Measurements from ENCODE around the gene TMEM35A.
"Not testable (repeated sequence)": the region's sequence is repeated elsewhere in the genome, so short reads cannot be mapped to it uniquely, and the experiment has no call there.

Gene TMEM35A, protein sequence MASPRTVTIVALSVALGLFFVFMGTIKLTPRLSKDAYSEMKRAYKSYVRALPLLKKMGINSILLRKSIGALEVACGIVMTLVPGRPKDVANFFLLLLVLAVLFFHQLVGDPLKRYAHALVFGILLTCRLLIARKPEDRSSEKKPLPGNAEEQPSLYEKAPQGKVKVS

DNA sequence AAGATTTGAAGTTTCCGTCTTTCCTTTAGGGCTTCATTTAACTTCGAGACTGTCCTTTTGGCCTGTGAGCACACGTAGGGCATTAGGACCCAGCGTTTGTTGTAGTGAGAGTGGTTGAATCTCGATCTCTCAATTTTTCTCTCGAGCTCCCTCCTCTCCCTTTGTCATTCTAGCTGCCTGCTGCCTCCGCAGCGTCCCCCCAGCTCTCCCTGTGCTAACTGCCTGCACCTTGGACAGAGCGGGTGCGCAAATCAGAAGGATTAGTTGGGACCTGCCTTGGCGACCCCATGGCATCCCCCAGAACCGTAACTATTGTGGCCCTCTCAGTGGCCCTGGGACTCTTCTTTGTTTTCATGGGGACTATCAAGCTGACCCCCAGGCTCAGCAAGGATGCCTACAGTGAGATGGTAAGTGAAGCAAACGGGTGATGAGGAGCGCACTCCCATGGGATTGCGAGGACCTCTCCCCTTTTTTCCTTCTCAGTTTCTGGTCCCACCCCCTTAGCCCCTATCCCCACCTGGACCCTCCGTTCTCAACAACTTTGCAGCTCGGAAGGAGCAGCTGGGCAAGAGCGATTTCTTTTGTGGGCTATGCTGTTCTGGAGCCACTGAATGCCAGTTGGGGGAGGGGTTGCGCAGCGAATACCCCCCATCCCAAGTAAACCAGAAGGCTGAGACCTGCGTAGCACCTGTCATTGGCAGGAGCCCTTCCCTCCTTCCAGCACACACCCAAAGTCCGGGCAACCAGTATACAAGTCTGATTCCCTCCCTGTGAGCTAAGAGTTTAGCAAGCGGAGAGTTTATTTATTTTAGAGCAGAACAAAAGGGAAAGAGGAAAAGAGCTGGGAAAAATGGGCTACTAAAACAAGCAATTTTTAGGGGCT lies at the start of gene TMEM35A:
TMEM35A (plus strand) TSS at position 164 of the 883 bp plus-strand sequence; CDS start at position 288, 124 bp downstream.
- DNase-seq (ENCODE audit: low read depth in 2 of 2, low spot score in 1 of 2): no peak

GRCh38 chrX:101029665-101030064 lies 49.0 kb upstream of the TMEM35A start:
- no peak for DNase-seq (ENCODE audit: low read depth in 2 of 2, low spot score in 1 of 2)

- no peak for DNase-seq (ENCODE audit: low read depth in 2 of 2, low spot score in 1 of 2)
These were observed 41.4 kb upstream of the TMEM35A start for GRCh38 chrX:101037231-101037630.

GRCh38 chrX:101040197-101040596 lies 38.5 kb upstream of the TMEM35A start:
- DNase-seq (ENCODE audit: low read depth in 2 of 2, low spot score in 1 of 2): no peak

DNA sequence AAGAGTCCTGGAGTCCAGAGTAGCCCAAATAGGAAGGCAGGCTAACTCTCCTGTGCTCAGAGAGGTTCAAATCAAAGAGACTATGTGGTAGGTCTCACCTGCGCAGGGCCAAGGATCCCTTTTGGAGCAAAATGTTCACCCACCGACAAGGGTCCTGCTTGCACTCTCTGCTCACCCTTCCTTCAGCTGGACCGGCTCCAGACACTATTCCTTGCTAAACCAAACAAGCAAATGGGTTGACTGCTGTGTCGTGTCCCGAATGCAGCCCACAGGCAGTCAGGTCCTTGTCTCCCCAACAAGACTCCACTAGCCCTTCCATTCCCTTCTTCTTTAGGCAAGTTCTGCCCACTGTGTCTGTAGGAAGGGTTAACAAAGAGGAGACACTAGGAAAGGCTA lies 27.5 kb upstream of the TMEM35A start:
- no peak for DNase-seq (ENCODE audit: low read depth in 2 of 2, low spot score in 1 of 2)

DNA sequence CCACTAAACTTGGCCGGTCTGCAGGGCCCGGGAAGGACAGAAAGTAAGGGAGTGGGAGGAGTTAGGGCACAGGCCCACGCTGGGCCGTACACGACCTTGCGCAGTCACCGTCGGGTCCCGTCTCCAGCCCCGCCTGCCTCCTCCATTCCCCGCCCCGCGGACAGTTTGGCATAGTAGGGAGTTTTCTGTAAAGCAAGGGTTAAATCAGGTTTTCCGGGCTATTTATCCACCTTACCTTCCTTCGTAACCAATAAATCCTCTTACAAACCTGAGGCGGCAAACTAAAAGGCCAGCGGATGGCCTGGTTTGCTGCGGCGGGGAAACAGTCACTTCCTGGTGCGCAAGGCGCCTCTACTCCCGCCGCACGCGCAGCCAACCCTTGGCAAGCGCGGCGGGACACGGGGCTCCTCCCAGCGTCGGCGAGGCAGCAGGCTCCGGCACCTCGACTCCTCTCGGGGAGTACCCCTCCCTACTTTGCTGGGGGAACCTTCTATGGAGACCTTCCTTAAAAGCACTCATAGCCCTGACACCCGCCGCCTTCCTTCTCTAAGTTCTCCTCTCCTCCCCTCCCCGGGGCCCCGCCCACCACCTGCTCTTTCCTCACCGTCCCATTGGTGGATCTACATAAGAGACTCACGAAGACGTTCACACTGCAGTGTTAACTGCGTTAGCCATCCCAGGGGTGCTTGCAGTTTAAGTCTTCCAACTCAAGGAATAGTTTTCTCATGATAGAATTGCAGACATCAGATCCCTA lies 27.0 kb upstream of the TMEM35A start, which contains the start of gene TRMT2B:
TRMT2B (minus strand) TSS at position 563 of the 754 bp plus-strand sequence. CDS start 9,822 bp downstream, outside the sequence.
- peak; percentile 49 to 58 for DNase-seq (ENCODE audit: low read depth in 2 of 2, low spot score in 1 of 2)

GRCh38 chrX:101056551-101056950 lies 22.1 kb upstream of the TMEM35A start:
- DNase-seq (ENCODE audit: low read depth in 2 of 2, low spot score in 1 of 2): not testable (repeated sequence)

DNA sequence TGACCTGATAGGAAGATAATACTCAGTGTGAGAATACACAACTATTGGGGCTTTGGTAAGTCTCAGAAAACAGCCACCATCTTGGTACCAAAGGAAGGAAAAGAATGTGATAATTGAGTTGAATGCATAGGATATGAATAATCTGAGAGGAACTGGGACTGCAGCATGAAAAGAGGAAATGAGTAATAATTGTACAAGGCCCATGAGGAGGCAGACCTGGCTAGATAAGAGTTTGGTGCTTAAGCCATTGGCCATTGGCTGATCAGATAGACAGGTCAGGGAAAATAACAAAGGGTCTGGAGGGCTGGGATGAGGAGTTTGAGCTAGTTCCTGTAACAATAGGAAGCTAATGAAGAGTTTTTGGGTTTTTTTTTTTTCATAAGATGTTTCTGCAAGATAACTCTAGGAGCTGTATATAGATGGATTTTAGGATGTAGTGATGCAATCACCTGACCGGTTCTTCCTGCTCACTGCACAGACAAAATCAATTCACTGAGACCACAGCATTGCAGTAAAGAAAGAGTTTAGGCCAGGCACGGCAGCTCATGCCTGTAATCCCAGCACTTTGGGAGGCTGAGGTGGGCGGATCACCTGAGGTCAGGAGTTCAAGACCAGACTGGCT lies 21.5 kb upstream of the TMEM35A start:
- DNase-seq (ENCODE audit: low read depth in 2 of 2, low spot score in 1 of 2): no peak

DNA sequence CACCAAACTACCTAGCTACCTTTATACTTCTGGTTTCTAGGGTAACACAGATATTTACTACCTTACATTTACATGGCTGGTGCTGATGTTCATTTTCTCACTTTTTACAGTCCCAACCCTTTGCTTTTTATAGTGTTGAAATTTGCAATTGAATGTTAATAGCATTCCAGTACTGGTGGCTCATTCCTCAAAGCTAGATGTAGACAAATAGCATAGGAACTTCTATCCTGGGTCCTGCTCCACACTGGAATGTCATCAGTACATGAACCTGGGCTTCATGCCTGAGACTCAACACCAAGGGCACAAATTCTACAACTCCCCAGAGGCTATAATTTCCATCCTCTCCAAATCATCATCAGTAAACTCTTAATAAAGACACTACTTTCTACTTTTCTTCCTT lies 16.5 kb upstream of the TMEM35A start:
- no peak for DNase-seq (ENCODE audit: low read depth in 2 of 2, low spot score in 1 of 2)

DNA sequence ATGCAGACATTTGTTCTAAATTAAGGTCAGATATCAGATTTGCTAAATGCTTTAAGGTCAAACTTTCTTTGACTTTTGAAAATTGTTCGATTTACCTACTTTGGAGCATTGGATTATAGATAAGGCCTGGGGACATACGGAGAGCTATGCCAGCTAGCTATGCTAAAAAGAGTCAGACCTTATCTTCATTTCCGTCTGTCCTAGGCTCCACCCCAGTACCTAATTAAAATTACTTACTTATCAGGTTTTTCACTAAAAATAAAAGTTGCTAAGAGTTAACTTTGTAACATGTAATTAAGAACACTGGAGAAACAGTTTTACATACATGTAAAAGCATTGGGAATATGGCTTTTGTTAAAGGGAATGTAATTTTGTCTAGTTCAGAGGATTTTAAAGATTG lies 7.1 kb upstream of the TMEM35A start:
- no peak for DNase-seq (ENCODE audit: low read depth in 2 of 2, low spot score in 1 of 2)

- no peak for DNase-seq (ENCODE audit: low read depth in 2 of 2, low spot score in 1 of 2)
These were observed 1.1 kb downstream of the TMEM35A start for GRCh38 chrX:101079736-101080270.

DNA sequence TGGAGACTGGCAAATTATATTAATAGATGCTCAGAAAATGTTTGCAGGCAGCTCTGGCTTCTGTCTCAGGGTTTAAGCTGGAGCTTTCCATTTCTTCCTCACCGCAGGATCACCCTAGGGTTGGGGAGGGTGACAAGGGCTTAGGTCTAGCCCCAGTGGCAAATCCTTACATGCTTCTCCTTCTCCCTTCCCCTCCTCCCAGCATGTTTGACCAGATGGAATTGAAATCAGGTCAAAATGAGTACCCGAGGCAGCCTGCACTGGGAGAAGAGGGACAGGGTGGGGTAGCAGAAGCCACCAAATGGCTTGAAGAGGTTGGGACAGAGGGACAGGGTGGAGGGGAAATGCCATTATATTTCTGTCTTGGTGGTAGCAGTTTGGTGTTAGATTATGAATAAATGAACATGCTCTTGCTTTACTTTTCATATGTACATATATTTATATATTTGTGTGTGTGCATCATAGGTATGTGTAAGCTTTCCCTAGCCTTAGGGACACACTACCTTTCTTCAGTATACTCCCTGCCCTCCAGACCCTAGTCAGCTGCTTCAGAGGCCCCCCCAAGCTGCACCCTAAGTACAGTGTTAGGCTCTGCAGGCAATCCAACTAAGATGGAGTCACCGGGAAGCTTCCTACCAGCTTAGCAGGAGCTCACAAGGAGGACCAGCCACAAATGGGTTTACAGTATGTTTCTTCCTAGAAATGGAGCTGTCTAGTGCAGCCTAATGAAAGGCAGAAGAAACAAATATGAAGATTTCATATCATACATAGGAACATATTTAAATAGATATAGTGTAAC lies 1.8 kb downstream of the TMEM35A start:
- no peak for DNase-seq (ENCODE audit: low read depth in 2 of 2, low spot score in 1 of 2)

DNA sequence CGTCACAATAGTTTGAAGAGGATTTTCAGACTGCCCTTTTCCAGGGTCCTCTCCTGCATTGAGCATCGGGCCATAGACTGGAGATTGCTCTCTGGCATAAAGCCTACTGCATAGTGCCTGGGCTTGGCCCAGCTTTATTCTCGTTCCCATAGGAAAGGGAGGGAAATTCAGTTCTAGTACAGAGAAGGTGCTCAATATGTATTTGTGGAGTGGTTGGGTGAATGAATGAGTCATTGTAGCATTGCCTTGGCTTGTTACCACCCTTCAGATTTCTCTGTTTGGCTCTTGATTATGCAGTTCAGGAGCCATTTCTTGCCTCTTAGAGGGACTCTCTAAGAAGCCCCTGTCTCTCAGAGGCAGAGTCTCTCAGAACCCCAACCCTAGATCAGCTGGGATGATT lies 2.6 kb downstream of the TMEM35A start:
- DNase-seq (ENCODE audit: low read depth in 2 of 2, low spot score in 1 of 2): no peak

- no peak for DNase-seq (ENCODE audit: low read depth in 2 of 2, low spot score in 1 of 2)
These were observed 13.1 kb downstream of the TMEM35A start for GRCh38 chrX:101091817-101092216.

DNA sequence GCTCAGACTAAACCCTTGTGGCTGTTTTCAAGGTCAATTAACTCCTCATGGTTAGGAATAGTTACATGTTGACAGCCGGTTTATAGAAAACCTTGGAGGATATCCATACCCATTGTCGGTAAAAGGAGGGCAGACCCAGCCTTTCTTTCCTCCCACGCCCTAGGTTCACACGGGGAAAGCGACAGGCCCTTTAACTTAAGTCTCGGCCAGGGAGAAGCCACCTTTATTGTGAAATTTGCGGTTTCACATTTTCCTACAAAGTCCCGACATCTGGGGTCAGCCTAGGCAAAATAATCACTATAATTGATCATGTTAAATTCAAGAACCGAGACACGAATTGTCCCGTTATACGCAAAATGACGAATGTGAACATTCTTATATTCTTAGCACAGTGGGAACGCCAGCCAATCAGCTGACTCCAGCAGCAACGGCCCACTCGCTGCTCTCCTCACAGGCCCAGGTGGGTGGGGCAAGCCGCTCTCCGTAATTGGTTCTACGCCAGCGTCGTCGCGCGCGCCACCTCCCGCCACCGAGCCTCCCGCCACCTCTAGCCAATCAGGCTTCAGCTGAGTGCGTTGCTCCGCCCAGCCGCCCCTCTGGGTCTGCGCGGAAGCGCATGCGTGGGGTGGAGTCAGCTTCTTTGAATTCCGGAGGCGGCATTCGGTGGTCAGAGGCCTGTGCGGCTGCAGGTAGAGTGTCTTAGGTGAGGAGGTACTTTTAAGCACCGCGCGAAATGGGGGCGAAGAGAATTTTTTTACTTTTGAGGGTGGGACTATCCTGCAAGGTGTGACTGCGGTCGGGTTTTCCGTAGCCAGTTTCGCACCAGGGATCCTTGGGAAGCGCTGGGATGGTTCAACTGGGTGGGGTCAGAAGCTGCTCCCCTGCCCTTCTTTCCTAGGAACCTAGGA lies 19.1 kb downstream of the TMEM35A start, which contains the start of gene CENPI:
CENPI (plus strand) TSS at position 659 of the 908 bp plus-strand sequence. CDS start 2,867 bp downstream, outside the sequence.
- DNase-seq (ENCODE audit: low read depth in 2 of 2, low spot score in 1 of 2): peak; percentile 69 to 84

GRCh38 chrX:101108284-101108683 lies 29.6 kb downstream of the TMEM35A start:
- no peak for DNase-seq (ENCODE audit: low read depth in 2 of 2, low spot score in 1 of 2)

GRCh38 chrX:101117701-101118100 lies 39.0 kb downstream of the TMEM35A start:
- no peak for DNase-seq (ENCODE audit: low read depth in 2 of 2, low spot score in 1 of 2)

- no peak for DNase-seq (ENCODE audit: low read depth in 2 of 2, low spot score in 1 of 2)
These were observed 57.6 kb downstream of the TMEM35A start for GRCh38 chrX:101136235-101136634.

Measured in stimulated activated CD8-positive, alpha-beta memory T cell treated with anti-CD3 and anti-CD28 coated beads, Interleukin-4, amount 100 ng/mL, for 4 hours (primary cell).